VCaP (cell line): ENCODE data around the gene GOLGA6A.
A peak's percentile ranks its signal among the peaks of the same experiment; 100 is the strongest.

Experiments
- H3K27ac ChIP-seq: fragments of 450-650 bp; 2 replicates; pipeline ENCODE4 v1.5.1; 2017
- TF ChIP-seq, protein P1 (sequence below): fragments of 450-650 bp; conservative IDR thresholded peaks from 2 replicates; pipeline ENCODE4 v1.5.1; 2017; ENCODE audit warnings: mild to moderate bottlenecking, moderate library complexity

GOLGA6A gene

DNA sequence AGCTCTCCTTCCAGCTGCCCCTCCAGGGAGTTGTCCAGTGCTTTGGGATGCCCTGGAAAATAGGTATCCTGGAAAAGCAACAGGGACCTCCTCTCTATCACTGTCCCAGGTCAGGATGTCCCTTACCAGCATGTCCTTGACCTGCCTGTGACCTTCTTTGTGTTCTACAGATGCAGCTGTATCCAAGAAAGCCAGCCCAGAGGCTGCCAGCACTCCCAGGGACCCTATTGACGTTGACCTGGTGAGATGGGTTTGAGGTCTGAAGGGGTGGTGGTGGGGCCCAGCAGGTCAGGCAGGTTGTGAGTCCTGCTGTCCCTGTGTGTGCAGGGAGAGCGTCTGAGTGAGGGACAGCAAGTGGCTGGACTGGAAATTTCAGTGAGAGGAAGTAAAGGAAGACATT is 57.7 kb downstream of the GOLGA6A start:
- TF ChIP-seq, protein P1, sequence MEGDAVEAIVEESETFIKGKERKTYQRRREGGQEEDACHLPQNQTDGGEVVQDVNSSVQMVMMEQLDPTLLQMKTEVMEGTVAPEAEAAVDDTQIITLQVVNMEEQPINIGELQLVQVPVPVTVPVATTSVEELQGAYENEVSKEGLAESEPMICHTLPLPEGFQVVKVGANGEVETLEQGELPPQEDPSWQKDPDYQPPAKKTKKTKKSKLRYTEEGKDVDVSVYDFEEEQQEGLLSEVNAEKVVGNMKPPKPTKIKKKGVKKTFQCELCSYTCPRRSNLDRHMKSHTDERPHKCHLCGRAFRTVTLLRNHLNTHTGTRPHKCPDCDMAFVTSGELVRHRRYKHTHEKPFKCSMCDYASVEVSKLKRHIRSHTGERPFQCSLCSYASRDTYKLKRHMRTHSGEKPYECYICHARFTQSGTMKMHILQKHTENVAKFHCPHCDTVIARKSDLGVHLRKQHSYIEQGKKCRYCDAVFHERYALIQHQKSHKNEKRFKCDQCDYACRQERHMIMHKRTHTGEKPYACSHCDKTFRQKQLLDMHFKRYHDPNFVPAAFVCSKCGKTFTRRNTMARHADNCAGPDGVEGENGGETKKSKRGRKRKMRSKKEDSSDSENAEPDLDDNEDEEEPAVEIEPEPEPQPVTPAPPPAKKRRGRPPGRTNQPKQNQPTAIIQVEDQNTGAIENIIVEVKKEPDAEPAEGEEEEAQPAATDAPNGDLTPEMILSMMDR, result no peak
- peak overlapping the region; percentile 68 for H3K27ac ChIP-seq

DNA sequence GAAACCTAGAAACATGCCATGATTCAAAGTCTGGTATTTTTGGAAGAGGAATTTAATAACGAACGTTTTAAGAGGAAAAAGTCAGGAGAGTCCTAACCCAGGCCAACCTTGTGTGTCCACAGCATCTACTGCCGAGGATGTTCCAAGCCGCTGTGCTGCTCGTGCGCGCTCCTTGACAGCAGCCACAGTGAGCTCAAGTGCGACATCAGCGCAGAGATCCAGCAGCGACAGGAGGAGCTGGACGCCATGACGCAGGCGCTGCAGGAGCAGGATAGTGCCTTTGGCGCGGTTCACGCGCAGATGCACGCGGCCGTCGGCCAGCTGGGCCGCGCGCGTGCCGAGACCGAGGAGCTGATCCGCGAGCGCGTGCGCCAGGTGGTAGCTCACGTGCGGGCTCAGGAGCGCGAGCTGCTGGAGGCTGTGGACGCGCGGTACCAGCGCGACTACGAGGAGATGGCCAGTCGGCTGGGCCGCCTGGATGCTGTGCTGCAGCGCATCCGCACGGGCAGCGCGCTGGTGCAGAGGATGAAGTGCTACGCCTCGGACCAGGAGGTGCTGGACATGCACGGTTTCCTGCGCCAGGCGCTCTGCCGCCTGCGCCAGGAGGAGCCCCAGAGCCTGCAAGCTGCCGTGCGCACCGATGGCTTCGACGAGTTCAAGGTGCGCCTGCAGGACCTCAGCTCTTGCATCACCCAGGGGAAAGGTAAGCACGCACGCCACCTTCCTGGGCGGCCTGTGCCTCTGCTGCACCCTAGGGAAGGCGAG is 59.5 kb downstream of the GOLGA6A start:
- TF ChIP-seq, protein P1, result no peak

More for the DNA sequence above, 59.5 kb downstream of the GOLGA6A start:
- no peak overlapping the region; the same call in 1 of the 2 replicates for H3K27ac ChIP-seq
